Bronchial epithelial cell (primary cell): Measurements from ENCODE around the gene IRF2. TPM values are rescaled to one million over a fixed set of nuclear protein-coding genes. Genes with fewer than 3 reads are reported as not detected.

Source experiments
- DNase-seq: peaks from one replicate; pipeline ENCODE4 v3.0.0-alpha.2; 2010; ENCODE audit warnings: low read depth
- FAIRE-seq: peaks from 2 replicates; lab custom pipeline; 2011; peaks lifted over from hg19 to GRCh38; lab: Jason Lieb, UNC
- H3K27me3 ChIP-seq: 2 replicates; pipeline ENCODE4 v1.5.1; 2011; ENCODE audit warnings: low read length; ENCODE audit not compliant: control insufficient read depth, insufficient read depth
- H3K36me3 ChIP-seq: 2 replicates; pipeline ENCODE4 v1.5.1; 2011; ENCODE audit warnings: low read length; ENCODE audit not compliant: control insufficient read depth, insufficient read depth
- H3K4me3 ChIP-seq: 2 replicates; pipeline ENCODE4 v1.5.1; 2011; ENCODE audit warnings: mild to moderate bottlenecking, low read depth, low read length, control low read depth
- CTCF ChIP-seq: IDR thresholded peaks from 2 replicates; pipeline ENCODE4 v1.5.1; 2011; ENCODE audit warnings: mild to moderate bottlenecking, moderate library complexity, low read length, control low read depth, inconsistent platforms; ENCODE audit not compliant: insufficient read depth, severe bottlenecking
- total RNA-seq: library from RNA; depleted of rRNA; stranded (reverse); fragments of >200 nt; gene quantifications from 2 replicates; pipeline ENCODE4 v1.2.1, GENCODE V29; 2014

Gene IRF2
- total RNA-seq, 1 donor from 2014 or later = 16.1 TPM

- DNase-seq (no peak), FAIRE-seq (no peak)
- Histone ChIP-seq H3K27me3 (no peaks in the 10 kb centered on the region), H3K4me3 (no peak overlapping the region), H3K36me3 (no peaks in the 10 kb centered on the region)
- TF ChIP-seq CTCF = no peak
Observed at GRCh38 chr4:184448821-184449220, 25.5 kb downstream of the IRF2 start.

DNA sequence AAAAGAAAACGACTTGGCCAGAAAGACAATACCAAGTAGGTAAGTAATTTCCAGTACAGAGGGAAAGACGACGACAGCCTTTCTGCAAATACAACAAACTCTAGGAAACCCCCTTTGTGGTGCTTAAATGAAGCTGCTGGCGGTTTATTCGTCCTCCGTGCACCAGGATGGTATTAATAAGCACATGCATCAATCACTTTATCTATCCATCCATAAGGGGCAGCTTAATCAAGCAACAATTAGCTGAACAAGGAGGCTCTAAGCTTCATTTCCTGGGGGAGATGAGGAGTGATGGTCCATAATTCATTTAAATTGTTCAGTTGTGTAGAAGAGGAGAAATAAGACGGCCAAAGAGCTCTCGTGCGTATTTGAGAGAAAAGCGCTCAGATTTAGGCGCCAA, 26.2 kb downstream of the IRF2 start:
- H3K4me3 ChIP-seq = no peak overlapping the region
- no peak for FAIRE-seq
- TF ChIP-seq CTCF = no peak
- DNase-seq = no peak
- no peaks in the 10 kb centered on the region for H3K36me3 ChIP-seq
- H3K27me3 ChIP-seq = no peaks in the 10 kb centered on the region

- Histone ChIP-seq H3K27me3 (no peaks in the 10 kb centered on the region), H3K36me3 (no peaks in the 10 kb centered on the region), H3K4me3 (no peak overlapping the region)
- no peak for TF ChIP-seq CTCF
- FAIRE-seq (no peak), DNase-seq (peak; percentile 58)
Observed at GRCh38 chr4:184447664-184448063, 26.7 kb downstream of the IRF2 start.

- Histone ChIP-seq H3K4me3 (no peak overlapping the region), H3K27me3 (no peaks in the 10 kb centered on the region), H3K36me3 (no peaks in the 10 kb centered on the region)
- TF ChIP-seq CTCF = no peak
- DNase-seq (no peak), FAIRE-seq (no peak)
Observed at GRCh38 chr4:184446132-184446658, 28.2 kb downstream of the IRF2 start.

DNA sequence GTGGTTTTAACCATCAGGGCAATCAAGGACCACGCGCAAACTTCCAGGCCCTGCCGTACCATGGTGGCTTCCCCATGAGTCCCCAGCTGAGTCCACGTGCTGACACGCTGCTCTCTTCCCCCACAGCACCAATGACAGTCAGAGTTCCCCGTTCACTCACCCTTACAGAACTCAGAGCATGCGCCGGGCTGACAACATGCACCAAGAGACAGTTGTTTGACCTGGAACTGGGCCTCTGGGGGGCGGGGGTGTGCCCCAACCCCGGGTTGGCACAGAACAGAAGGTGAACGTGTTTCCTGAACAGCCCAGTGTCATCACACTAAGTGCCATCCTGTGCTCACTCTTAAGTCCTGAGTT, 29.4 kb downstream of the IRF2 start:
- TF ChIP-seq CTCF = no peak
- Histone ChIP-seq H3K4me3 (no peak overlapping the region), H3K27me3 (no peaks in the 10 kb centered on the region), H3K36me3 (no peaks in the 10 kb centered on the region)
- FAIRE-seq = no peak
- DNase-seq = no peak
